Measurements from ENCODE around the gene NUP210L.

DNA sequence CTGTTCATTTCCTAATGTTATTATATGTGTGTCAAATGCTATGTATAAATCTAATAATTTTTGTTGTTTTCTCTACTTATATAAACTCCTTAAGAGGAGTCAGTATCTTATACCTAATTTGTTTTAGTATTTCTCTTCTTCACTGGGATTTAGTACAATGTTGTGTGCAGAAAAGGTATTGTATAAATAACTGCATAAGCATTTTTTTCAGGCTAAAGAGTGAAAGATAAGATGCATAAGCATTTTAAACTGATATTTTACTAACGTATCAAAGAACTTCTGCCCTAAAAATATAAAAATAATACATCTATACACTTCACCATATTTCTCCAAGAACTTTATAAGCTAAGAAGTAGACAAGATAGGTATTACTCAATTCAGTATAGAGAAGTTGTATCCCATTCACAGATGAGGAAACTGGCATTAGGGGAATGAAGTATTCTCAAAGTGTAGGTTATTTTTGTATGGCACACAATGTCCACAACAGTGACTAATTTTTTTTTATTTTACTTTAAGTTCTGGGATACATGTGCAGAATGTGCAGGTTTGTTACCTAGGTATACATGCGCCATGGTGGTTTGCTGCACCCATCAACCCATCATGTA is 59.3 kb downstream of the NUP210L start:
- TF ChIP-seq, protein P1, sequence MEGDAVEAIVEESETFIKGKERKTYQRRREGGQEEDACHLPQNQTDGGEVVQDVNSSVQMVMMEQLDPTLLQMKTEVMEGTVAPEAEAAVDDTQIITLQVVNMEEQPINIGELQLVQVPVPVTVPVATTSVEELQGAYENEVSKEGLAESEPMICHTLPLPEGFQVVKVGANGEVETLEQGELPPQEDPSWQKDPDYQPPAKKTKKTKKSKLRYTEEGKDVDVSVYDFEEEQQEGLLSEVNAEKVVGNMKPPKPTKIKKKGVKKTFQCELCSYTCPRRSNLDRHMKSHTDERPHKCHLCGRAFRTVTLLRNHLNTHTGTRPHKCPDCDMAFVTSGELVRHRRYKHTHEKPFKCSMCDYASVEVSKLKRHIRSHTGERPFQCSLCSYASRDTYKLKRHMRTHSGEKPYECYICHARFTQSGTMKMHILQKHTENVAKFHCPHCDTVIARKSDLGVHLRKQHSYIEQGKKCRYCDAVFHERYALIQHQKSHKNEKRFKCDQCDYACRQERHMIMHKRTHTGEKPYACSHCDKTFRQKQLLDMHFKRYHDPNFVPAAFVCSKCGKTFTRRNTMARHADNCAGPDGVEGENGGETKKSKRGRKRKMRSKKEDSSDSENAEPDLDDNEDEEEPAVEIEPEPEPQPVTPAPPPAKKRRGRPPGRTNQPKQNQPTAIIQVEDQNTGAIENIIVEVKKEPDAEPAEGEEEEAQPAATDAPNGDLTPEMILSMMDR (IDR thresholded peaks at IDR 0.05) = no peak
- no peak for TF ChIP-seq POLR2A (IDR thresholded peaks at IDR 0.05)
- TF ChIP-seq EP300 (IDR thresholded peaks at IDR 0.05; ENCODE audit: low read depth) = no peak
